COLO668 (cell line): Measurements from ENCODE around the gene COX5B.
"Not testable (repeated sequence)": the region's sequence is repeated elsewhere in the genome, so short reads cannot be mapped to it uniquely, and the experiment has no call there.

Experiments
- DNase-seq: peaks from one replicate; lab custom pipeline; 2025; ENCODE audit not compliant: unreplicated experiment; lab: John Stamatoyannopoulos, UW

Gene COX5B

GRCh38 chr2:97645695-97646629 lies at the start of gene COX5B:
TSS of gene COX5B (plus strand) at chr2:97646062. CDS start at chr2:97646087, 25 bp downstream.
- DNase-seq, result peak; percentile 98

- not testable (repeated sequence) for DNase-seq
Observed at GRCh38 chr2:97596180-97596579, 49.7 kb upstream of the COX5B start.

- DNase-seq, result not testable (repeated sequence)
Observed at GRCh38 chr2:97601537-97601936, 44.3 kb upstream of the COX5B start.

GRCh38 chr2:97605109-97605508 lies 40.8 kb upstream of the COX5B start:
- DNase-seq, result not testable (repeated sequence)

GRCh38 chr2:97605524-97606339 lies 40.1 kb upstream of the COX5B start:
- DNase-seq, result not testable (repeated sequence)

- DNase-seq, result not testable (repeated sequence)
Observed at GRCh38 chr2:97608745-97609144, 37.1 kb upstream of the COX5B start.

- DNase-seq, result not testable (repeated sequence)
Observed at GRCh38 chr2:97611895-97612294, 34.0 kb upstream of the COX5B start.

- not testable (repeated sequence) for DNase-seq
Observed at GRCh38 chr2:97615746-97616145, 30.1 kb upstream of the COX5B start.

- DNase-seq, result no peak
Observed at GRCh38 chr2:97617911-97618310, 28.0 kb upstream of the COX5B start.

- DNase-seq, result not testable (repeated sequence)
Observed at GRCh38 chr2:97618939-97619827, 26.7 kb upstream of the COX5B start.

GRCh38 chr2:97620492-97620891 lies 25.4 kb upstream of the COX5B start:
- DNase-seq, result not testable (repeated sequence)

- not testable (repeated sequence) for DNase-seq
Observed at GRCh38 chr2:97622976-97623375, 22.9 kb upstream of the COX5B start.

GRCh38 chr2:97625354-97626048 lies 20.4 kb upstream of the COX5B start:
- not testable (repeated sequence) for DNase-seq

- not testable (repeated sequence) for DNase-seq
Observed at GRCh38 chr2:97626049-97626430, 19.8 kb upstream of the COX5B start.

- DNase-seq, result no peak
Observed at GRCh38 chr2:97644023-97644717, 1.7 kb upstream of the COX5B start.

- DNase-seq, result no peak
Observed at GRCh38 chr2:97645112-97645694, 659 bp upstream of the COX5B start.

GRCh38 chr2:97646977-97647376 lies 1.1 kb downstream of the COX5B start:
- DNase-seq, result no peak

GRCh38 chr2:97651114-97651513 lies 5.3 kb downstream of the COX5B start:
- no peak for DNase-seq

GRCh38 chr2:97653473-97653872 lies 7.6 kb downstream of the COX5B start:
- no peak for DNase-seq
